HG03066 (cell line): ENCODE measurements around the gene TP53BP2.
"Not testable (repeated sequence)": the region's sequence is repeated elsewhere in the genome, so short reads cannot be mapped to it uniquely, and the experiment has no call there.

Source experiments
- ATAC-seq: cut with Tn5 transposase; IDR thresholded peaks from one replicate; pipeline ENCODE4 v1.9.1; 2021; ENCODE audit warnings: low read depth; ENCODE audit not compliant: unreplicated experiment

The TP53BP2 gene

DNA sequence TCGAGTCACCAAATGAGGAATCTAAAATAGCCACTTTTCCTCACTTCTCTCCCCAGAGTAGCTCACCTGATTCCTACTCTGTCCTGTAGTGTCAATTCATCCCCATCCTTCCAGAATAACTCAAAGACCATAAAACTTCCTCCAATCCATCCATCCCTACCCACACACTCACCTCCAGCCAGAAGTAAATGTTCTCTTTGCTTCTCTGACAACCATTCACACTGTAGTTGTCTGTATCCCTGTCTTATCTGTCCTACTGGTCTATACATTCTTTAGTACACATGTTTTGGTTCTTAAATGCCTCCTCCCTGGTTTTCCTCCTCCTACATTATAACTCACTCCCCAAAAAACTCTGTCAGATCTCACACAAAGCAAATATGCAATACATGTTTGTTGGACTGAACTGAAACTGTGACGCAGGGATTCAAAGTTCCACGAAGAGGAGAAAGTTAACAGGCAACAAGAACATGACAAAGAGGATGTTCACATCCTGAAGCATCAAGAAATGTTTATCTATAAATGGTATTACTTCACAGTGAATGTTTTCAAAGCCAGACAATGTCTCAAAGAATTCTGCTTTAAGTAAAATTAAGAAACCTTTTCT lies 11.0 kb downstream of the TP53BP2 start:
- no peak for ATAC-seq

GRCh38 chr1:223833948-223834347 lies 11.8 kb downstream of the TP53BP2 start:
- no peak for ATAC-seq

GRCh38 chr1:223832637-223832943 lies 13.2 kb downstream of the TP53BP2 start:
- ATAC-seq, result no peak

DNA sequence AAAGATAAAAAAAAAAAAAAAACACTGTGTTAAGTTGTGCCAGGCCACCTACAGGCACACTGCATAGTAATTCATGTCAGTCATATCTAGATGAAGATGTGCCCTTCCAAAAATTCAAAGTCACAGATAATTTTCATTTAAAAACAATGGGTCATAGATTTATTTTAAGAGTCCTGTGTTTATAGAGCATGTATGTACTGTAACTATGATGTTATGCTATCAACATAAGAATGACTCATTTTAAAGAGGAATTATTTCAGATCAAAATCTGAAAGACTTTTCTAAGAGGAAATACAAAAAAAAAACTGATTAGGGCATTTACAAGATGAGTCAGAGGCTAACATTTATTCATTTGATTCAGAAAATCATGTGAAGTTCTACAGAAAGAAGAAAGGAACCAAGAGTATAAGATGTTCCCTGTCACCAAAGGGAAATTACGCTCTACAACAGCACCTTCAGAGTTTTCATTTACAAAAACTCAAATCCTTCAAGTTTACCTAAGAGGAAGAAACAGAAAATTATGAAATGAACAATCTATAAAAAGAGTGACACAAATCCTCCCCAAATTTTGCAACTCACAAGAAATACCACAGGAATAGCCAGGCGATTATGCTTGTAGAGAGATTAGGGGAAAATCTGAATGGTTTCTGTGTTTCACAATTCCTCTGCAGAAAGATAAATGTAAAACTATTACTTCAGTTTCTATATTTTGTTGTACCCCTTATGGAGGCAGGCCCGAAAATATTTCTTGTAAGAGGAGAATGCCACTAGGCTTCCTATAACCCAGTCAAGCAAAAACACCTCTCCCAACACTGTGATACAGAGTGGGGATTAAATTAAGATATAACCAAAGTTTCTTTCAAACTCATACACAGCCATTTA lies 13.8 kb downstream of the TP53BP2 start:
- no peak for ATAC-seq

GRCh38 chr1:223829678-223830077 lies 16.1 kb downstream of the TP53BP2 start:
- ATAC-seq, result no peak

- ATAC-seq, result no peak
Observed at GRCh38 chr1:223828162-223828848, 17.4 kb downstream of the TP53BP2 start.

- no peak for ATAC-seq
Observed at GRCh38 chr1:223827193-223827663, 18.5 kb downstream of the TP53BP2 start.

DNA sequence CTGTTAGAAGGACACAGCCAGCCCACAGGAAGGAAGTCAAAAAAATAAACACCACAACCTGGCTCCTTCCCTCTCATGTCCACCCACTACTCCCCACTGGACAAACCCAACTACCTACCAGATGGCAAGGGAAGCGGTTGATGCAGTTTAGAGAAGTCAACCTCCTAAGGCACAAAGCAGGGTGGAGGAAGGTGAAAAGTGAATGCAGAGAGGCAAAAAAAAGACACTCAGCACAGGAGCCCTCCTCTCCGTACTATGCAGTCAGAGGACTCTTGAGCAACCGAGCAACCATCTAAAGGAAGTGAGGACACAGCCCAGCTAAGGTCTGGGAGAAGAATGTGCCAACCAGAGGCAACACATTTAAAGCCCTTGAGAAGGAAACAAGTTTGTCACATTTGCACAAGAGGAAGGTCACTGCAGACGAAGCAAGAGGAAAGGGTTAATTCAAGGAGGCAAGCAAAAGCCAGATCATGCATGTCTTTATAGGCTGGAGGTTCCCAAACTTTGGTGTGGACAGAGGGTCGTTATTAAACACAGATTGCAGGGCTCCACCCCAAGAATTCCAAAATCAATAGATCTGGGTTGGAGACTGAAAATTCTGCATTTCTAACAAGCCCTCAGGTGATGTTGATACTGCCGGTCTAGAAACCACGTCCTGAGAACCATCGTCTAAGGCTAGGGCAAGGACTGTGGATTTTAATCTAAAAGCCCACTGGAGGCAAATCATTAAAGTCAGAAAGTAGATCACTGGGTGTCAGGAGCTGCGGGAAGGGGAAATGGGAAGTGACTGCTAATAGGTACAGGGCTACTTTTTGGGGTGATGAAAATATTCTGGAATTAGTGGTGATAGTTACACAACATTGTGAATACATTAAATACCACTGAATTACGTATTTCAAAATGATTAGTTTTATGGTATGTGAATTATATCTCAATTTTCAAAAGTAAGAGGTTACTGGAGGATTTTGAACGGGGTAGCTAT lies 19.7 kb downstream of the TP53BP2 start:
- ATAC-seq, result no peak

GRCh38 chr1:223824712-223825111 lies 21.0 kb downstream of the TP53BP2 start:
- no peak for ATAC-seq

- no peak for ATAC-seq
Observed at GRCh38 chr1:223824287-223824686, 21.5 kb downstream of the TP53BP2 start.

DNA sequence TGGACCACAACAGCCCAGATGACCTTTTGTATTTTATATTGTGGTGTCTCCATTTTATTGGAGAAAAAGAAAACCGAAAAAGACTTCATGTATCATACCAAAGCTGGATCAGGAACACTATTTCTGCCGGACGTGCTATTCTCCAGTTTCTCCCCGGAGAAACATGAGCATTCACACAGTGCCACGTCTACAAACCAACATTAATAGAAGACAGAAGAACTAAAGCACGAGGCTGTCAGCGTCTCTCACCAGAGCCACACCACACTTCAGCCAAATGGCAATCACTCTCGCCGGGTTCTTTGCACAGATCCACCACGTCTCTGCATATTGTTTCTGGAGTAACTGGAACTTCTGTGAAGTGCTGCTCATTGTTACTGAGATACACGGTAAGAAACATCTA lies 24.8 kb downstream of the TP53BP2 start:
- ATAC-seq, result no peak

DNA sequence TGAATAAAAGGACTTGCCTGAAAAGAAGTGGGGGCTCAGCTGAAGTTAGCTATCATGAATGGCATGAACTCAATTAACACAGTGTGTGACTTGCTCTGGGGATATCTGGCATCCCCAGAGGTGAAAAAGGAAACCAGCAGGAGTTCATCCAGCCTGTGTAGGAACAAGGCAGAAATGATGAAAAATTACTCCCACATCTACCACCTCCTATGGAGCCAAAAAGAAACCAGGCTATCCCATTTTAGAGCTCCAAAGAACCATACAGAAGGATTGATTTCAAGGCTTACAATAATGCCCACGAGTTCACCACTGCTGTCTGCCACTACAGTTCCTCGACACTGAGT lies 25.3 kb downstream of the TP53BP2 start:
- no peak for ATAC-seq

DNA sequence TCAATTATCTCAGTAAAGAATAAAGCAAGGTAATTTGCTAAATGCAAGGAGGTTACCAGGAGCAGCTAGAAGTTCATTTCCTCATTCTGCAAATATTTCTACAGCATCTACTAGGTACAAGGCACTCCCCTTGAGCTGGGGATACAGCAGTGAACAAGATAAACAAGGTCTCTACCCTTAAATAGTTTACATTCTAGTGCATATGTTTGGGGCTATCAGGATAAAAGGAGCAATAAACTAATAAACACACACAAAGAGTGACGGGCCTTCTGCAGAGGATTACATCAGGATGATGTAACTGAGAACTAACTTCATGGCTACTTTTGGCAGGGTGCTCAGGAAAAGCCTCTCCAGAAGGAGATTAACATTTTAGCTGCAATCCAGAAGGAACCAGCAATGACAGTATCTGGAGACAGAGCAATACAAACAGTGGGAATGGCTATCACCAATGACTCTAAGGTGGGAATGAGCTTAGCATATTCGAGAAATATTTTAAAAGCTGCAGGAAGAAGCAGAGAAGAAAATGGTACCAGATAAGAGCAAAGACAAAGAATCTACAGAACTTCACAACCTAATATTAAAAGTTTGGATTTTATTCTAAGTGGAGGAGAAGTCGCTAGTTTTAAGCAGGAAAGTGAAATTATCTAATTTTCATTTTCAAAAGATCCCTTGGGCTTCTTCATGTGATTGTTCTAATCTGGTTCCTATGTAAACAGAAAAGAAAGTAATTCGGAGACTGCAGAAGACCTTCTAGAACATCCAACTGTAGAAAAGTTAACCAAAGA lies 25.8 kb downstream of the TP53BP2 start:
- no peak for ATAC-seq

DNA sequence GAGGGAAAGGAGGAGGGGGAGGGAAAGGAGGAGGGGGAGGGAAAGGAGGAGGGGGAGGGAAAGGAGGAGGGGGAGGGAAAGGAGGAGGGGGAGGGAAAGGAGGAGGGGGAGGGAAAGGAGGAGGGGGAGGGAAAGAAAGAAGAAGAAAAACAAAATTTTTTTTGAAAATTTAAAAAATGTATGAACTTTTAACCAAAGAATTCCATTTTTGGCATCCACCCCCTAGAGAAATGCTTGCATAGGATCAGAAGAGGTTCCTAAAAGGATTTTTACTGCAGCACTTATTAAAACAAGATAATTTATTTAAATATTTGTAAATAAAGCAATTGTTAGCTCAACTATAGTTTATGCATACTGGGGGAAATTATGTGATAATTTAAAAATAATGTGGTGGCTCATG lies 28.5 kb downstream of the TP53BP2 start:
- ATAC-seq, result not testable (repeated sequence)

DNA sequence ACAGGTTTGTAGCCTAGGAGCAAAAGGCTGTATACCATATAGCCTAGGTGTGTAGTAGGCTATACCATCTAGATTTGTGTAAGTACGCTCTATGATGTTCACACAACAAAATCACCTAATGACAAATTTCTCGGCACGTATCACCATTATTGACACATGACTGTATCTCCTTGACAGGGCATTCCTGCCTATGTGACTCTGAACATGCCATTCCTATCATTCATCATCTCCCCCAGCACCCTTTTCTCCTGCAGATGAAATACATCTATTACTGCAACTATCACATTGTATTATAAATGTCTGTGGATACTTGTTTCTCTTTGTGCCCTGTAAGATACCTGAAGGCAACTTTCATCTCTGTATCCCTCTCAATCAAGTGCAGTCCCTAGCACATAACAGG lies 29.9 kb downstream of the TP53BP2 start:
- ATAC-seq, result no peak

DNA sequence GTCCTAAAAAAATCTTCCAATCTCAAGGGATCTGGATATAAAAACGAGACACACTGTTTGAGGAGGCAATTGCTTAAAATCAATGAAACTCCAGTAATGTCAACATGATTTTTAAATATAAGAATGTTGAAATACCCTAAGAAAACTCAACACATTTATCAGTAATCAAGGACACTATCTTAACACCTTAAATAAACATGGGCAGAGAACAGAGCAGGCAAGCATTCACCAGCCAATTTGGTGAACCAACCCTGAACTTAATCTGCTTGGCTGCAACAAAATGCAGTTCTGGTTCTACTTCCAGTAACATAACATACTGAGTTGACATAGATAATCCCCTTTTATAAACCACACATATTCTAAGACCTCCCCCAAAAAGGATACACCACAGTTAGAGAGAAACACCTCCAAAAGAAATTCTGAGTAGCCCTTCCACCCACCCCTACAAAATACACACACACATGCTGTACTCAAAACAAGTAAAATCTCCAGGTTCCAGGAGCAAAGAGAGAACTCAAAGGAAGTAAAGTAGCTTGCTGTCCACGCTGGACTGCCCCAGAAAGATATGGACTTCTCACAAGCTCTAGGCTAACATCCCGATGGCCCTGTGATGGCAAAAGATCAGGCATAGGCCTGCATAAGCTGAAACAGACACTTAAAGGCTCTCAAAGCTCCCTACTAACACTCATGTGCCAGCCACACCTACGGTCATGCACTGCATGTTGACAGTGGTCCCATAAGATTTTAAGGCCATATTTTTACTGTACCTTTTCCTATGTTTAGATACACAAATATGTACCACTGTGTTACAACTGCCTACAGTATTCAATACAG lies 30.5 kb downstream of the TP53BP2 start:
- ATAC-seq, result no peak

DNA sequence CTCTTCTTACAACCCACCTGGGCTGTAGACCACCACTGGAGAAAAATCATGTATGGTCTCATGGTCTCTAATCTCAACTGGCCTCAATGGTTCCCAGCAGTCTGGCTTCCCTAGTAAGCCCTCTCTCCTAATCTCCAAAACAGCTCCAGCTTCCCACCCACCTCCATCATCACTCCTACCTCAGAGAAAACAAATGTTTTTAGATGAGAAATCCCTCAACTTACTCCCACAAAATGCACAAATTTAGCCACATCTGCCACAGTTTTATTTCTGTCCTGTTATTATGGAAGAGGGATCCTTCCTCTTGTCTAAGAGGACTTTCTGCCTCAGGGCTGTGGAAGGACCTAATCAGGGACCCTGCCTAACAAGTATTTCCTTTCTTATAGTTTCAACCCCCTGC lies 32.1 kb downstream of the TP53BP2 start:
- ATAC-seq, result no peak

- no peak for ATAC-seq
Observed at GRCh38 chr1:223811634-223812101, 34.1 kb downstream of the TP53BP2 start.

- no peak for ATAC-seq
Observed at GRCh38 chr1:223810586-223810985, 35.2 kb downstream of the TP53BP2 start.
